CD4-positive, alpha-beta T cell treated with Interleukin-15 for 1 hour (primary cell): ENCODE data around the gene RUNX2.
A peak's percentile ranks its signal among the peaks of the same experiment; 100 is the strongest.

ENCODE experiments used
- DNase-seq: peaks from one replicate; pipeline ENCODE4 v3.0.0-alpha.2; 2020

The RUNX2 gene

DNA sequence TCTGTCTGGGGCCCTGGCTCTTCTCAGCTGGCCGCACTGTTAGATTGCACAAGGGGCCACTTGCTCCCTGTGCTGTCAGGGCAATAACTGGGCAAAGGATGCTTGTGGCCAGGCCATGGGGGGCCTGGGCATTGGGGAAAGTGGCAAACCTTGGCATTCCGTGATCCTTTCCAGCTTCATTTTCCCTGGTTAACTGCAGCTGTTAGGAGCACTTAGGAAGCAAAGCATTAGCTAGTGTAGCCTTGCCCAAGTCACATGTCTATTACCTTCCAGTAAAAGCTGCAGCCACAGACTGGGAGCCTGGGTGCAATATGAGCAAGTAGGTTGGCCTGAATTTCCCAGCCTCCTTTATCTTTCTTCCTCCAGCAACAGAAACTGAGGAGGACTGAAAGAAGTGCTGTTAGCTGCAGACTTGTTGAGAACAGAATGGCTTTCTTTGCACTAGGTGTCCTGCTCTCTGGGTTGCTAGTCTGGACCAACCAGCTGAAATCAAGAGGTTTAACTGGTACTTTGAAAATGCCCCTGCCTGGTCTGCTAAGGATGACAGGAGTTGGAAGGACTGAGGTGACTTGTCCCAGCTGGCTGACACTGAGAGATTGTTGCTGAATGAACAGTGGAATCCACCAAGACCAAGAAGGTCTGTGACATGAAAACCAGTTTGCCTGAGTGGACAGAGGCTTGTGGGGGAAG, 361.9 kb downstream of the RUNX2 start:
- no peak for DNase-seq

DNA sequence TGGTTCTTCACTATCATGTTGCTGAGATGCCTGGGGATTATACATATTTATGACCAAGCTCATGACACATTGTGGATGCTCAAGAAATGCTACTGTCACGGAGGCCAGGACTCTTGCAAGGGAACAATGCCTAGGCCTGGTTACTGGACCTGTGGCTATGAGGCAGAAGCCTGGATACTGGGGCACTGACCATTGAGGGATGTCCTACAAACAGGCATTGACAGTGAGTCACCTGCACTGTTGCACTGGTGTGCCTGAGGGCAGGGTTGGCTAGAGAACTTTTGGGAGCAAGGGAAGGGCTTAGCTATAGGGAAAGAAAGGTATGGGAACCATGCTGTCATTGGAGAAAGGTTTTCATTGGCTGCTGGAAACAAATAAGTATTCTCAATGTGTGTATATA, 362.7 kb downstream of the RUNX2 start:
- no peak for DNase-seq

- no peak for DNase-seq
These were observed 363.3 kb downstream of the RUNX2 start for GRCh38 chr6:45691426-45691825.

DNA sequence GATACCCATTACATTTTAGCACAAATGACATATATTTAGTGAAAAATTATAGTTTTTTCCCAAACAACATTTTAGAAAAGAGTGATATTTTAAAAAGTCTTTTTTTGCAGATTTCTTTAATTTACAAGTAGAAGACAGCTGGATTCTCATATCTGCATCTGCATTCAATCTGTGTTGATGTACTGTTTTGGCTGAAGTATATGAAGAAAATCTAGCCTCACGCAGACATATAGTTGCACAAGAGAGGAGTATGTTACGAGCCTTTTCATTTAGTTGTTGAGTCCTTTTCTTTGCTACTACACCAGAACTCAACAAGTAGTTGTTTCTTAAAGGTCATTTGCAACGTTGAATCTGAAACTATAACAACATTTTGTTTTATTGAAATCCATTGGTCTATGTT, 363.9 kb downstream of the RUNX2 start:
- no peak for DNase-seq

- DNase-seq: no peak
These were observed 368.6 kb downstream of the RUNX2 start for GRCh38 chr6:45696738-45697137.

- no peak for DNase-seq
These were observed 369.5 kb downstream of the RUNX2 start for GRCh38 chr6:45697605-45698004.

DNA sequence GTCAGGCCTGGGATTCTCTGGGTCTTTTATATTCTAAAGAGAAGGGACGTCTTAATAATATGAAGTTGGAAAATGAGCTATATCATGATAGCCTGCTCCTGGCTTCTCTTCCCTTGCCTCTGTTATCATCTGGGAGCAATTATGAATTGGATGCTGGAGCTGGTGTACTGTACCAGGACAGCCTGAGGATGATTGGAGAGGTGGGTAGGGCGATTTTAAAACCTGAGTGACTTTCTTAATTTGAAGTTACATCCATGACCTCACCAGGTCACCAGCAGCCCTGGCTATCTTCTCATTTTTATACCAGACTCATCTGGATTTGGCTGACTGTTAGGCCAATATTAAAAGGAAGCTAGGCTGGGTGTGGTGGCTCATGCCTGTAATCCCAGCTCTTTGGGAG, 369.9 kb downstream of the RUNX2 start:
- DNase-seq: no peak

DNA sequence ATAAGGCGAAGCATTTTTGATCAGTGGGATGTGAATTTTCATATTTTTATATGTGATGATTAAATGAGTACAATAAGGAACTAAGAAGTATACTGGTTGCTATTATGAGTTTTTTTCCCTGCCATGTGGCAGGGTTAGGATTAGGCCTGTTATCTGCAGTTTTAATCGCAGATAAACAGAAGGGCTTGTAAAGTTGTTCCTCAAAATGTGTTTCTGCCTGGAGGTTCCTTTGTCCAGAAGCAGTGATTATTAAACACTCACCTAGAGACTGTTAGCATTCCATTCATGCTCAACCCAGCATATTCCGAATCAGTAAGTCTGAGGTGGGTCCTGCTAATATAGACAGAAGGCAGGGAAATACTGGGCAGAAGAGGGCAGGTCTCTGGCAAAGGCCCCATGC, 371.5 kb downstream of the RUNX2 start:
- DNase-seq: no peak

DNA sequence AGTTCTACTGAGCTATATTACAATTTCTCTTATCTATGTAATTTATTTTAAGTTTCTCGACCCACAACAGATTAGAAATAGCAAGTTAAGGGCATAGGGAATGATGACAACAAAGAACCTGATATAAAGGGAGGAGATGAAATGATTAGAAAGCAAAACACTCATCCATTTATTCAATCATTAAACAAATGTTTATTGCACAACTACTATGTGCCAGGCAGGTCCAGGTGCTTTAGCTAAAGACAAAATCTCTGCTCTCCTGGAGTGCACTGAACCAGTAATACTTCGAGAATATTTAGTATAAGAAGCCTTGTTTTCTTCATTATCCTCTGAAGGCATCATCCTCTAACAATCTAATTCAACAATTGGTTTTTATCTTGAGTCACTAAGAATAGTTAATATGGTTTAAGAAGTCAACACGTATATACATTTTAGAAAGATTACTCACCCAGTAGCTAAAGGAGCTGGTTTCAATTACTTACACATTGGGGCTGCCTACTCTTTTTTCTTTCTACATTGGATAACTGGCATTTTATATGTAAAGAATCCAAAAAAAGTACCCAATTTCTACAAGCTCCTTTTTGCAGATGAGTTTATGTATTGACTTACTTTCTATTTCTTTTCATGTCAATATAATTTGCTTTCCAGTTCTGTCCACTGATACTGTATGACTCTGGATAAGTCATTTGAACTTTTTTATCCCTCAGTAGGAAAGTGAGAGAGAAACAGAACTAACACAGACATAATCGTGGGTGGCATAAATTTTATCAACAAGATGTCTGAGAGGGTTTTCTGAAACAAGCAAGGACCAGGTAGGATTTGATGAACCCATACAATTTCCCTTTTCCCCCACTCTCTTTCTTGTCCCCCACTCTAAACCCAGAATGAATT, 375.0 kb downstream of the RUNX2 start:
- no peak for DNase-seq

DNA sequence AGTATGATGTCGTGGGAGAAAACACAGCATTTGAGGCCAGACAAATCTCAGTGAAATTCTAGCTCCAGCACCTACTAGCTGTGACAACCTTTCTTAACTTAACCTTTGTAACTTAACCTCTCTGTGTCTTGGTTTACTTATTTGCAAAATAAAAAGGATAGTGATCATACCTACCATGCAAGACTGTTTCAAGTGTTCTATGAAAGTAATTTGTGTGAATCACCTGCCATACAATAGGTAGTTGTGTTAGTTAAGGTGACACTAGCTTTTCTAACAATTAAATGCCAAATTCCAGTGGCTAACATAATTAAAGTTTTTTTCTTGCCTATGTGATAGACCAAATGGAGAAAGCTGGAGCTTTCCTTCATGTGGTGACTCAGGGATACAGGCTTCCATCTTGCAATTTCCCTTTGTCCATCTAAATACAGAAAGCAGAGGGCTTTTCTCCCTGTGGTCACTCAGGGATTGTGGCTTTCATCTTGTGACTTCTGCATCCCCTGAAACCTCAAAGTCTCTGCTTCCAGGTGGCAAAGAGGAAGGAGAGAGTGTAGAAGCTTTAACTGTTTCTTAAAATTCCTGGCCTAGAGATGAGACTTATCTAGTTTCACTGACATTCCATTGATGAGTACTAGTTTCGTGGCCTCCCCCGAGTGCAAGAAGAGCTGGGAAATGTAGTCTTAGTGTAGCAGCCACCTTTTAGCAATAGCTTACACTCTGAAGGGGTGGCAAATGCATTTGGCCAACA, 376.1 kb downstream of the RUNX2 start:
- DNase-seq: no peak

- DNase-seq: no peak
These were observed 377.2 kb downstream of the RUNX2 start for GRCh38 chr6:45705137-45705855.

GRCh38 chr6:45706319-45706718, 378.2 kb downstream of the RUNX2 start:
- DNase-seq: no peak

GRCh38 chr6:45707176-45707575, 379.0 kb downstream of the RUNX2 start:
- DNase-seq: no peak

DNA sequence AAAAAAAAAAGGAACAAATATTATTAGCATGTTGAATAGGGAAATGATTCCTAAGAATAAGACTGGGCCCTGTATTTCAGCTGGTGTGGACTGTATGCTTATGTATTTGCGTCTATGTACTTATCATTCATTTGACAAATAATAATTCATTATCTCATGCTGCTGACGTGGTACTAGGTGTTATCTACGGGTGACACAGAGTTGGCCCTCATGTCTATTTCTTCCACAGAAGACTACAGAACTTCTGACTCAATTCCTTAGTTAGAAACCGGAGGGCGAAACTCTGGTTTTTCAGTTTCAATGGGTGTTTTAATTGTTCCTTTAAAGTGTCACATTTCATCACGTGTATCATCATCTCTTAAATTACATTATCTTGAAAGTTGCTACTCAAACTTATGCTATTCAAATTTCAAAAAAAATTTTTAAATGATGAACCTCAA, 381.7 kb downstream of the RUNX2 start:
- no peak for DNase-seq

- peak; percentile 60 for DNase-seq
These were observed 382.2 kb downstream of the RUNX2 start for GRCh38 chr6:45710304-45710821.

- no peak for DNase-seq
These were observed 383.9 kb downstream of the RUNX2 start for GRCh38 chr6:45712076-45712475.

DNA sequence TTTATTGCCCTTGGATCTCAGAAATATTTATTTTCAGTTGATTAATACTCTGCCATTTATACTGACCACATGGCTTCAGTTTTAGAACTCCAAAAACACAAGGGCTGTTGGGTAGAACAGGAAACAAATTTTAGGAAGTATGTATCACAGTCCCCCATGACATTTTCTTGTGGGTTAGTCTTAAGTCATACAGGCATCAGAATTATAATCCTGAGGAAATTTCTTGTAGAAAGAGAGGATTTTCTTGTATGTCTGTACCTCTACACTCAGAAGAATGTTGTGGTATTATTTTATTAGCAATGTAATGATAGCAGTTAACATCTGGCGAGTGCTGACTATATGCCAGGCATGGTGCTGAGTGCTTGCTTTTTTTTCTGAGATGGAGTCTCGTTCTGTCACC, 384.7 kb downstream of the RUNX2 start:
- no peak for DNase-seq
